Parathyroid adenoma (tissue), 2 donors: ENCODE results near the gene SLC17A3.

ENCODE experiments used
- H2AFZ ChIP-seq: fragments of 300-600 bp; sonication (generic); one replicate; pipeline ENCODE4 v1.7.0; 2017; ENCODE audit warnings: antibody characterized with exemption, mild to moderate bottlenecking
- H3K27ac ChIP-seq: fragments of 300-600 bp; sonication (generic); one replicate; pipeline ENCODE4 v1.7.0; 2017
- H3K27me3 ChIP-seq: fragments of 300-600 bp; sonication (generic); one replicate; pipeline ENCODE4 v1.7.0; 2017; ENCODE audit warnings: low read length; ENCODE audit not compliant: control insufficient read depth, insufficient read depth
- H3K36me3 ChIP-seq: fragments of 300-600 bp; sonication (generic); one replicate; pipeline ENCODE4 v1.7.0; 2017; ENCODE audit warnings: low read length; ENCODE audit not compliant: control insufficient read depth, insufficient read depth
- H3K4me1 ChIP-seq: fragments of 300-600 bp; sonication (generic); one replicate; pipeline ENCODE4 v1.7.0; 2017; ENCODE audit warnings: control low read depth
- H3K4me2 ChIP-seq: fragments of 300-600 bp; sonication (generic); one replicate; pipeline ENCODE4 v1.7.0; 2017; ENCODE audit warnings: low read length
- H3K4me3 ChIP-seq: fragments of 300-600 bp; sonication (generic); one replicate; pipeline ENCODE4 v1.7.0; 2017; ENCODE audit warnings: low read depth, low read length
- H3K79me2 ChIP-seq: fragments of 300-600 bp; sonication (generic); one replicate; pipeline ENCODE4 v1.7.0; 2017; ENCODE audit warnings: control low read depth
- H3K9ac ChIP-seq: fragments of 300-600 bp; sonication (generic); one replicate; pipeline ENCODE4 v1.7.0; 2017; ENCODE audit warnings: mild to moderate bottlenecking
- H3K9me3 ChIP-seq: fragments of 300-600 bp; sonication (generic); one replicate; pipeline ENCODE4 v1.7.0; 2017; ENCODE audit warnings: low read length; ENCODE audit not compliant: control insufficient read depth
- CTCF ChIP-seq: fragments of 300-600 bp; sonication (generic); IDR thresholded peaks from one replicate; pipeline ENCODE4 v1.7.0; 2017; ENCODE audit warnings: antibody characterized with exemption, mild to moderate bottlenecking
- donor health status: primary hyperparathyroidism.

SLC17A3 gene

GRCh38 chr6:25875563-25875905, 1.5 kb upstream of the SLC17A3 start:
- H3K79me2 ChIP-seq: no peaks in the 10 kb centered on the region
- H2AFZ ChIP-seq: no peak overlapping the region
- no peak overlapping the region for H3K27ac ChIP-seq
- no peak for TF ChIP-seq CTCF
- no peaks in the 10 kb centered on the region for H3K27me3 ChIP-seq
- H3K4me3 ChIP-seq: no peak overlapping the region
- no peaks in the 10 kb centered on the region for H3K36me3 ChIP-seq
- H3K4me1 ChIP-seq: no peaks in the 10 kb centered on the region
- H3K9ac ChIP-seq: no peak overlapping the region
- no peaks in the 10 kb centered on the region for H3K9me3 ChIP-seq
- H3K4me2 ChIP-seq: no peak overlapping the region

DNA sequence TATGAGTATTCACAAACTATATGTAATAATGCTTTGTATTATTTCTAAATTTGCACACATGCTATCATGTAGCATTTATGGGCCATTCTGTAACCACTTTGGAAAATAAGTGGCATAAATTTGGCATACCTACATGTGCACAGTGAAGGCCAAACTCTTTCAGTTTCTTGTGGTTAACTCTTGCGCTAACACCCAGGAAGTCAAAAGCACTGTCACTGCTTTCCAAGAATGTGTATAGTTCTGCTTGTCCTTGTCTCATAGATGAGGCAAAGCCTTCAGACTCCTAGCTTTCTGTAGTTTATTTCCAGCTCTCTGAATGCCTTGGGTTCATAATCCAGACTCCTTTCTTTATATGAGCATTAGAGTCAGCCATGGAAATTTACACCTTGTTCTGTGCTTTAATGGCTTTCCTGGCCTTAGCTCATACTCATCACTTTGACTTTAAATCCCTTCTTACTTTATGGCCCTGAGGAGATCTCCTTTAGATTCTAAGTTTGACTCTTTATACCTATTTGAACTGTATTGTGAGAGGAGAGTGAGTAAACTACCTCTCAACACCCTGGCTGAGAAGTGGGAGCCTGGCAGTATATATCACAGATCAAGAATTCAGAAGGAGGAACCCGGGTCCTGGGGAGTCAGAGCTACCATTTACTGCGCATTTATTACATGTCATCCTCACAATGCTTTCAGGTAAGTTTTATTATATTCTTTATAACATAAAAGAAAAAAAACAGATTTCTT, 949 bp upstream of the SLC17A3 start:
- H3K27ac ChIP-seq: no peak overlapping the region
- H3K79me2 ChIP-seq: no peaks in the 10 kb centered on the region
- H3K9ac ChIP-seq: no peak overlapping the region
- no peaks in the 10 kb centered on the region for H3K4me1 ChIP-seq
- H2AFZ ChIP-seq: no peak overlapping the region
- H3K4me3 ChIP-seq: no peak overlapping the region
- no peak overlapping the region for H3K4me2 ChIP-seq
- no peaks in the 10 kb centered on the region for H3K9me3 ChIP-seq
- no peaks in the 10 kb centered on the region for H3K27me3 ChIP-seq
- TF ChIP-seq CTCF: no peak
- H3K36me3 ChIP-seq: no peaks in the 10 kb centered on the region

DNA sequence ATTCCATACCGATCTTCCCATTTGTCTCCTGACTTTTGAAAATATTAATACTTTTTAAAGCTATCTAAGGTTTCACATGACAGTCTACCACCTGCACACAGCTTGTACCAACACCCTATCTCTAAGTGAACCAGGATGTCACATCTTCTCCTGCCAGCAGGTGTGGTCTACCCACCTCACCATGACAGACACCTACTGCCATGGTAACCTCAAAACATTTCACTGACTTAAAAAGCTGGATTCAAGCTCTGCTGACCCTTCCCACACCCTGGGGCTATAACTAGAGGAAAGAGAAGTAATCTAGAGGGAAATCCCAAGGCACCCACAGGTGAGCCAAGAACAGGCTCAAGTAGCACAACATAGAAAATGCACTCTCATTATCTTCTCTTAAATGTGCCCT, 1.2 kb downstream of the SLC17A3 start:
- Histone ChIP-seq H3K9ac (no peak overlapping the region), H3K79me2 (no peaks in the 10 kb centered on the region), H3K9me3 (no peaks in the 10 kb centered on the region), H3K27me3 (no peaks in the 10 kb centered on the region), H2AFZ (no peak overlapping the region), H3K4me3 (no peak overlapping the region), H3K4me1 (no peaks in the 10 kb centered on the region), H3K27ac (no peak overlapping the region), H3K4me2 (no peak overlapping the region), H3K36me3 (no peaks in the 10 kb centered on the region)
- no peak for TF ChIP-seq CTCF

DNA sequence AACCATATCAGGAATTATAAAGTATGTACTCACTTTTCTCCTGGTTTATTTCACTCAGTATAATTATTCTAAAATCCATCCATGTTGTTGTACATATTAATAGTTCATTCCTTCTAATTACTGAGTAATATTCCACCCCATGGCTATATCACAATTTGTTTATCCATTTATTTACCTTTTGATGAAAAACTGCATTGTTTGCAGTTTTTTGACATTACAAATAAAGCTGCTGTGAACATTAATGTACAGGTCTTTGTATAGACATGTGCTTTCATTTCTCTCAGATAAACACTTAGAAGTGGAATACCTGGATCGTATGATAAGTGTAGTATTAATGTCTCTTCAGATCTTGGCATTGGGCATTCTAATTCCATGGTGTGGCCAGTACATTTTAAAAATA, 4.2 kb downstream of the SLC17A3 start:
- TF ChIP-seq CTCF: no peak
- Histone ChIP-seq H3K79me2 (no peaks in the 10 kb centered on the region), H3K9ac (no peak overlapping the region), H3K36me3 (no peaks in the 10 kb centered on the region), H3K4me3 (no peak overlapping the region), H3K4me1 (no peaks in the 10 kb centered on the region), H3K27ac (no peak overlapping the region), H2AFZ (no peak overlapping the region), H3K9me3 (no peaks in the 10 kb centered on the region), H3K27me3 (no peaks in the 10 kb centered on the region), H3K4me2 (no peak overlapping the region)
